Measurements from ENCODE around the gene HYAL1.

Gene HYAL1

GRCh38 chr3:50340147-50340447, 36.7 kb upstream of the HYAL1 start:
- H3K4me1 ChIP-seq: peaks cover 22% of the 10 kb centered on the region
- no peak overlapping the region for H3K4me3 ChIP-seq (ENCODE audit: low read depth, low read length)
- no peak for TF ChIP-seq CTCF (IDR thresholded peaks at IDR 0.05)
- H3K4me2 ChIP-seq (ENCODE audit: low read length): peak overlapping the region; percentile 41
- no peak overlapping the region for H2AFZ ChIP-seq
- no peaks in the 10 kb centered on the region for H3K79me2 ChIP-seq
- H3K9me3 ChIP-seq (ENCODE audit: control insufficient read depth, low read length): no peaks in the 10 kb centered on the region
- H3K36me3 ChIP-seq (ENCODE audit: control insufficient read depth, insufficient read depth, low read length): no peaks in the 10 kb centered on the region
- H3K27ac ChIP-seq: no peak overlapping the region
- no peak overlapping the region for H3K9ac ChIP-seq
- no peaks in the 10 kb centered on the region for H3K27me3 ChIP-seq (ENCODE audit: control insufficient read depth, insufficient read depth, low read length)

GRCh38 chr3:50339485-50340146, 36.2 kb upstream of the HYAL1 start:
- Histone ChIP-seq H3K27ac (peak overlapping the region; percentile 30), H3K4me2 (ENCODE audit: low read length) (peak overlapping the region; percentile 41), H3K36me3 (ENCODE audit: control insufficient read depth, insufficient read depth, low read length) (no peaks in the 10 kb centered on the region), H3K9ac (no peak overlapping the region), H3K9me3 (ENCODE audit: control insufficient read depth, low read length) (no peaks in the 10 kb centered on the region), H3K4me3 (ENCODE audit: low read depth, low read length) (no peak overlapping the region), H2AFZ (no peak overlapping the region), H3K27me3 (ENCODE audit: control insufficient read depth, insufficient read depth, low read length) (no peaks in the 10 kb centered on the region), H3K79me2 (no peaks in the 10 kb centered on the region), H3K4me1 (peaks cover 18% of the 10 kb centered on the region)
- no peak for TF ChIP-seq CTCF (IDR thresholded peaks at IDR 0.05)

GRCh38 chr3:50338965-50339364, 35.6 kb upstream of the HYAL1 start:
- Histone ChIP-seq H3K27ac (peak overlapping the region; percentile 30), H3K36me3 (ENCODE audit: control insufficient read depth, insufficient read depth, low read length) (no peaks in the 10 kb centered on the region), H3K9ac (no peak overlapping the region), H3K79me2 (no peaks in the 10 kb centered on the region), H2AFZ (no peak overlapping the region), H3K4me1 (peaks cover 18% of the 10 kb centered on the region), H3K4me2 (ENCODE audit: low read length) (no peak overlapping the region), H3K27me3 (ENCODE audit: control insufficient read depth, insufficient read depth, low read length) (no peaks in the 10 kb centered on the region), H3K9me3 (ENCODE audit: control insufficient read depth, low read length) (no peaks in the 10 kb centered on the region), H3K4me3 (ENCODE audit: low read depth, low read length) (no peak overlapping the region)
- no peak for TF ChIP-seq CTCF (IDR thresholded peaks at IDR 0.05)

GRCh38 chr3:50337175-50337861, 33.9 kb upstream of the HYAL1 start:
- peak overlapping the region; percentile 57 for H3K27ac ChIP-seq
- H3K4me3 ChIP-seq (ENCODE audit: low read depth, low read length): peak overlapping the region; percentile 76
- no peaks in the 10 kb centered on the region for H3K9me3 ChIP-seq (ENCODE audit: control insufficient read depth, low read length)
- H3K36me3 ChIP-seq (ENCODE audit: control insufficient read depth, insufficient read depth, low read length): no peaks in the 10 kb centered on the region
- H3K9ac ChIP-seq: peak overlapping the region; percentile 49
- peak overlapping the region; percentile 97 for H2AFZ ChIP-seq
- TF ChIP-seq CTCF (IDR thresholded peaks at IDR 0.05): no peak
- H3K27me3 ChIP-seq (ENCODE audit: control insufficient read depth, insufficient read depth, low read length): no peaks in the 10 kb centered on the region
- peak overlapping the region; percentile 100 for H3K4me2 ChIP-seq (ENCODE audit: low read length)
- peaks cover 9% of the 10 kb centered on the region for H3K4me1 ChIP-seq
- no peaks in the 10 kb centered on the region for H3K79me2 ChIP-seq

Data from parathyroid adenoma (tissue), 2 donors.